HG03439 (cell line): ENCODE data around the gene RPRM.
A peak's percentile ranks its signal among the peaks of the same experiment; 100 is the strongest.
"Not testable (repeated sequence)": the region's sequence is repeated elsewhere in the genome, so short reads cannot be mapped to it uniquely, and the experiment has no call there.

Experiments
- ATAC-seq: cut with Tn5 transposase; IDR thresholded peaks from one replicate; pipeline ENCODE4 v1.9.1; 2021; ENCODE audit warnings: mild to moderate bottlenecking, moderate library complexity; ENCODE audit not compliant: unreplicated experiment

RPRM gene

DNA sequence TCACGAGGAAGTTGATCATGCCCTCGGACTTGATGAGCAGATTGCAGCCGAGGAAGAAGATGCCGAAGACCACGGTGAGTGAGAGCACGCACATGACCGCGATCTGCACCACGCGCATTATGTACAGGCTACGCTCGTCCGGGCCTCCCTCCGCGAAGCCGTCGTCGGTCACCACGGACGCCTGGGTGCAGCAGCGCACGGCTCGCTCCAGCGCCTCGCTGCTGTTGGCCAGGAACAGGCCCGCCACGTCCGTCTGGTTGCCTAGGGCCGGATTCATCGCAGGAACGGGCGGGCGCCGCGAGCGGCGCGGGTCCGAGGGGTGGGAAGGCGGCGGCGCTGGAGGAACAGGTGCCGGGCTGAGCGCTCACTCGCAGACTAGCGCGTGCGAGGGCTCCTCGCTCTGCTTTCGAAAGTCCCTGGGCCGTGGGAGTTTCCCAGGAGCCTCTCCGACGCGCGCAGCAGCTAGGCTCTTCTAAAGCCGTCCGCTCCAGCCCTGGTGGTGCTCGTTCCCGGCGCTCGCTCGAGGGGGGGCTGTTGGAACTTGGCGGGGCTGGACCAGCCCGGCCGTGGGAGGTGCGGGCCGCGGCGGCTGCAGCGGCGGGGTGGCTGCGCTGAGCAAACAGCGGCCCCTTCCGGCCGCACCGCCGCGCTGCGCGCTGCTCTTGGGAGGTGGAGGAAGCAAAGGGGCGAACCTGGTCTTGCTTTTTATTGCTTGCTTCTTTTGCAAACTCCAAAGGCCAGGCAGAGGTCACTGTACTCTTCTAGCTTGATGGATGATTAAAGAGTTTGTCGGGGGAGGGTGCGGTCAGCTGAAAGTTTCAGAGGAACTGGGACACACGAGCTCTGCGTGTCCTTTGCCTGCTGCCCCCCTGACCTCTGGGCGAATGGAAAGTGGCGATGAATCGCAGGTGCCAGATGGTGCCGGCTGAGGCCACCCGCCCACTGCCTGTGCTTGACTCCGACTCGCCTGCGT lies at the start of gene RPRM:
RPRM (minus strand) TSS at position 474 of the 973 bp plus-strand sequence; CDS start at position 277, 197 bp downstream.
- ATAC-seq: peak; percentile 94

GRCh38 chr2:153519257-153519875 lies 40.8 kb upstream of the RPRM start:
- no peak for ATAC-seq

- ATAC-seq: no peak
Measured at GRCh38 chr2:153512331-153512730, 33.8 kb upstream of the RPRM start.

- ATAC-seq: no peak
Measured at GRCh38 chr2:153510996-153511395, 32.4 kb upstream of the RPRM start.

DNA sequence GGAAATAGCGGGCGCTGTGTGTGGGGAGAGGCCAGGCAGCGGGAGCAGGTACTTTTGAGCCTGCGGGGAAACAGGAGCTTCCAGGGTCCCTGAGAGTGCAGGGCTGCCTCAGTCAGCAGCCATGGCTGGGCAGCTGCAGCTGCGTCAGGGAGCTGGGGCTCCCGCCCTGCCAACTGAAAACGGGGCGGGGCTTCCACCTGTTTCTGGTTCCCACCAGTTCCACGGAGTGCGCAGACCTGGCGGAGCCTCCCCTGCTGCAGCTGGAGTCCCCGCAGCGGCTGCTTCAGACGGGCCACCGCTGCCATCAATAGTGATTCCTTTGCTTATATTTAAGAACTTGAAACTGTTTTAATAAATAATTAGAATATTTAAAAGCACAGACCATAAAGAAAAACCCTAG lies 30.6 kb upstream of the RPRM start:
- no peak for ATAC-seq

GRCh38 chr2:153506499-153506898 lies 27.9 kb upstream of the RPRM start:
- not testable (repeated sequence) for ATAC-seq

GRCh38 chr2:153499439-153499838 lies 20.9 kb upstream of the RPRM start:
- ATAC-seq: no peak

DNA sequence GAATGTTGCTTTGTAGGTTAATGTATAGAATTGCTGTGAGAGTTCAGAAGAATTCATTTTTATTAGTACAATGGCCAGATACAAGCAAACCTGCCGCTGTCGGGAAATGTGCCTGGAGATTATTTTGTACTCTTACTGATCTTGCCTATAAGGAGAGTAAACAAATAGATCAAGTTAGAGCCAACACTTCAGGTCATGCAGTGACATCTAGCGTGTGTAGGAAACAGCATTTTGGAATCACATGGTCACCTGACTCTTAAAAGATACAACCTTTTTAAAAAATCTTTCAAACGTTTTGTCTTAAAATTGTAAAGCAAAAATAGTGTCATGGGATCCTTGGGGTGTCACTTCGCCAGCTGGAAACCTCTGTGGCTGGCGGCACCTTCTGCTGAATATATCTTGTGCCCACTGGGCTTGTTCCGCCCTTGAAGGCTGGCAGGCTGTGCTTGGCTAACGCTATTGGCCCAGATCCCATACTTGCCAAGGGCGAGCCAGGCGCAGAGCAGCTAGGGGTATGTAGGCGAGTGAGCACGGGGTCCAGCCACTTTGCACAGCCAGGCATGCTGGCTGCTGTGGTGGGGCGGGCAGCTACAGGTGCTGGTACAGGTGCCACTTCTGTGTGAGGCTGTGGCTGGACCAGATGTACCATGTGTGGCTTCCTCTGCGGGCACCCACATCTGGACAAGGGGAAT lies 19.5 kb upstream of the RPRM start:
- no peak for ATAC-seq

- ATAC-seq: no peak
Measured at GRCh38 chr2:153495725-153496124, 17.2 kb upstream of the RPRM start.

DNA sequence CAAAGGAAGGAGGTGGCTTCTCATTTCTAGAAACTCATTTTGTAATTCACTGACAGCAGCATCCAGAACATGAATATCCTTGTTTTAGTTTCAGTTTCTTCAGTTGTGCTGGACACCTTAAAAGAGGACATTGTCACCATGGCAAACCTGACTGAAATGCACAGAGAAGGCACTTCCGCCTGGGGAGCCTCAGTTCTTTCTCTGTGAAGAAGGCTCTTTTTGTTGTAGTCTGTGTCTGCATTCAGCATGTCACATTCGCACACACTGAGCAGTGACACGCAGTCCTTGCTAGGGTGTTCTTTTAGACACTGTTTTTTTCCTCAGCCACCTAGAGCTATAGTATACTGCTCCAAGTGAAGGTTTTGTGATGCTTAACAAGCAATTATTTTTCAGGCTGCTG lies 9.5 kb upstream of the RPRM start:
- ATAC-seq: no peak

- ATAC-seq: no peak
Measured at GRCh38 chr2:153487448-153487847, 8.9 kb upstream of the RPRM start.

GRCh38 chr2:153479573-153479972 lies 1.0 kb upstream of the RPRM start:
- no peak for ATAC-seq

GRCh38 chr2:153477636-153478288 lies 800 bp downstream of the RPRM start:
- ATAC-seq: no peak

DNA sequence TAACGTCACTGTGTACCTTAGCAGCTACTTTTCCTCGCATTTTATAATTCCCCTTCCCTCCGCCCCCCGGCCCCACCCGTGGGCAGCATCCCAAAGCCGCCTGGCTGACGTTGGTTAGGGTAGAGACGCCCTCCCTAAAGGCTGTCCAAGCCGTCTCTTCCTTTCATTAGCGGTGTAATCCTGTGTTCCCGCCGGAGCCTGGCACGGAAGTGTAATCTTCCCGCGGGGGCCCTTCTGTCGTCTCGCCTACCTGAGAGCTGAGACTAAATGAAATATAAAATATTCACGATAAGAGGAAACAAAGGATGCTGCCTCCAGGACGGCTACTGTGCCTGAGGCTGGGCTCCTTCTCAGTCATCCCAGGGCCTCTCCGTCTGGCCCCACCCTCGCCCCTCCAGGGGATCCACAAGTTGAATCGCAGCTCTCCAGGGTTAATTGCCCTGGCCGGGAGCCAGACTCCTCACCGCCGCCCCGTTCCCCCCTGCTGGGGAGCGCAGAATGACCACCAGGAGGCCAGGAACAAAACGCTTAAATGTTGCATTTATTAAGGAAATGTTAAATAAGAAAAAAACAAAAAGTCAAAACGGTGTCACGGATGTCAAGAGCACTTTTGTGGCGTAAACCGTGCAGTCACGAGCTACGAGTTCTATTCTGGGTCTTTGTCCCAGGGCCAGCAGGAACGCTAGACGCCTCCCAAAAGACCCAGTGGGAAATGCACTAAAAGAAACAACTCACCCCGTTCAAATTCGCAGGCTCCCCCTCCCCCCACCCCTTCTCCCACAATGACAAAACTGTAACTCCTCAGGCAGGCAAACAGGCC lies 1.5 kb downstream of the RPRM start:
- ATAC-seq: no peak

DNA sequence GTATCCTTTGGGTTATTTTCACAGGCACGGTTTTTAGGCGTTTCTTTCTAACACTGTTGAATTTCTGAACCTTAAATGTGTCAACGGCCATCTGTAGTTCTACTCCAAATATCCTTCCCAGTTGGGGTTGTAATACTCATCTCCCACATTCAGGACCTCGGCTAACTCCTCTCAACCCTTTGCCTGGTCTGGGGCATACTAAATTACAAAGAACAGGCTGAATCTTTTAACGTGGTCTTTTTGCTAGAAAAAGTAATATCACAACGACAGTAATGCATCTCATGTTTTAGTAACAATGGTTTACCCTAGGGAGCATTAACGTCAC lies 2.1 kb downstream of the RPRM start:
- ATAC-seq: no peak

DNA sequence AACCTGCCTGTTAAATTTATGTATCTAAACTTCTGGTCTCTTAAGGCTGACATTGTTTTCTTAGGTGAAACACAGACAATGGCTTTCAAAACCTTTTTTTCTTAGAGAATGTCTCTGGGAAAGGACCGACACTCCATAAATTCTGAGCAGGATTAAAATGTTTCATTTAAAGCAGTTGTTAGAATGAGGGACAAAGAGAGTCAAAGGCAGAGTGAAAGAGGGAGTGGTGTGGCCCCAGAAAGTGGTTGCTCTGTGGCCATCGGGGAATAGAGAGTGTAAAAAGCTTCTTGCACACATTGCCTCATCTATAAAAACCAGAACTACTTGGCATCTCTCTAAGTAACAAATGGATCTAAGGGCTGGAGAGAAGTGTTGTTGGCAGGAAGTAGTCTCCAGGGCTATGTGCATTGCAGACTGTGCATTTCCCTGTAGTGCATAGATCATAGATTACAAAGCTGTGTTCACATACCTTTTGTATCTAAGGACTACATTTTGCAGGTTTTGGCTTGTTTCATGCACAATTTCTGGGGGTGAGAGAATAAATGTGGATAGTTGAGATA lies 3.6 kb downstream of the RPRM start:
- ATAC-seq: no peak

DNA sequence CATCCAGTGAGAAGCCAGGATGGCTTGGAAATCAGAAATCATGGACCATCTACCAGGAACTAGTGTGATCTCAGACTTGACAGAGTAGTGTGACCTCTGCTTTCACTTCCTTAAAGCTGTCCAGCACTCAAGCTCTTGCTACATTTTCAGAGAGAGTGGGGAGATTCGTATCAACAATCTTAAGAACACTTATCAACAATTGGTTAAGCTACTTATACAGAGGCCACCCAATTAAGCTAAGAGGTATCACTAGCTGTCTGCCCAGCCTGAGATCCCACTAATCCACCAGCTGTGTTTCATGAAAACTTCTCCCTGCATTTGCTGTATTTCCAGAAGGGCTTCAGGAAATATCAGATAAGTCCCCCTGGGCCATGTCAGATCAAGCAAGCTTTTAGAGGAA lies 4.2 kb downstream of the RPRM start:
- no peak for ATAC-seq

DNA sequence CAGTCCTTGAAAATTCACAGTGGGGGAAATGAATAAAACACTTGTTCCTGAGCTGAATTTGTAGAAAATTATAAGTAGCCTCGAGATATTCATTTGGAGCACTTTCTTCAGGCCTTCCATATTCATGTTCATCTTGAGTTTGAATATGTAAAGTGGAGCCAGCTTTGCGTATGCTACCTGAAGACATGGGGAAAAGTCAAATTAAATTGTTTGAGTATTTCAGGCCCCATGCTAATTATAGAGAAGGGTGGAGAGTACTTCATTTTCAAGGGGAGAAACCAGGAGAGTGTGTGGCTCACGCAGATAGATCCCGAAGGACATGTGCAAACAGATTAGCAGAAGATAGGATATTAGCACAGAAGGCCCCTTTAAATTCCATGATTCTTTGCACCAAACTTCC lies 7.7 kb downstream of the RPRM start:
- no peak for ATAC-seq

DNA sequence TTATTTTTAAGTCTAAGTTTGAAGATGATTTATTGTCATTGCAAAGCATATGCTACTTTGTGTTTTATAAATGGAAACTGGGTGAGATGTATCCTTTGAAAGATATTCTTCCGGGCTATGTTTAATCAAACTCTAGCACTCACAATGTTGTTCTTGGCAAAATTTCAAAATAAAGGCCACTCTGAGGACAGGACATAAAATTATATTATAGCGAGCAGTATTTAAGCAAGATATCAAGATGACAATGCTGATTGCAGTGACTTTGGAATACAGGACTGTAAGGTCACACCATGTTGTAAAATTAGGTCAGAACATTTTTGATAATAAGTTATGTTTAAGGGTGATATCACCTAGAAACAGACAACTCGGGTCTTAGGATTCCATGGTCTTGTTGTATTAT lies 14.2 kb downstream of the RPRM start:
- no peak for ATAC-seq

GRCh38 chr2:153462338-153462859 lies 16.2 kb downstream of the RPRM start:
- ATAC-seq: no peak
